GM12891 (cell line): ENCODE data around the gene ALOXE3.
"Not testable (repeated sequence)": the region's sequence is repeated elsewhere in the genome, so short reads cannot be mapped to it uniquely, and the experiment has no call there.

ENCODE experiments used
- DNase-seq: peaks from one replicate; pipeline ENCODE4 v3.0.0; 2011; ENCODE audit warnings: low spot score; ENCODE audit not compliant: insufficient read length
- FAIRE-seq: peaks from 2 replicates; lab custom pipeline; 2011; peaks lifted over from hg19 to GRCh38; lab: Jason Lieb, UNC
- PAX5 ChIP-seq: IDR thresholded peaks from 2 replicates; pipeline ENCODE4 v1.6.1; 2011; ENCODE audit warnings: low read length, moderate library complexity, mild to moderate bottlenecking; ENCODE audit not compliant: insufficient read depth, severe bottlenecking
- POLR2A ChIP-seq: IDR thresholded peaks from 2 replicates; pipeline ENCODE4 v1.6.1; 2011; ENCODE audit warnings: low read depth, low read length, control low read depth
- POLR2AphosphoS5 ChIP-seq: IDR thresholded peaks from 2 replicates; pipeline ENCODE4 v1.6.1; 2011; ENCODE audit warnings: low read depth, low read length, control low read depth
- POU2F2 ChIP-seq: IDR thresholded peaks from 2 replicates; pipeline ENCODE4 v1.6.1; 2011; ENCODE audit warnings: low read depth, mild to moderate bottlenecking, control low read depth, low read length, moderate library complexity
- SPI1 ChIP-seq: IDR thresholded peaks from 2 replicates; pipeline ENCODE4 v1.6.1; 2011; ENCODE audit warnings: low read depth, low read length, control low read depth
- TAF1 ChIP-seq: IDR thresholded peaks from 2 replicates; pipeline ENCODE4 v1.6.1; 2011; ENCODE audit warnings: low read depth, low read length, control low read depth

ALOXE3 gene

GRCh38 chr17:8082292-8082691 lies 36.0 kb downstream of the ALOXE3 start:
- DNase-seq (no peak), FAIRE-seq (no peak)
- TF ChIP-seq TAF1: no peak
- TF ChIP-seq SPI1: no peak
- TF ChIP-seq POLR2A: no peak

GRCh38 chr17:8081876-8082275 lies 36.4 kb downstream of the ALOXE3 start:
- FAIRE-seq: no peak
- TF ChIP-seq POLR2A (no peak), SPI1 (no peak), POU2F2 (no peak), TAF1 (no peak), POLR2AphosphoS5 (no peak), PAX5 (no peak)

GRCh38 chr17:8080799-8081219 lies 37.5 kb downstream of the ALOXE3 start:
- no peak for FAIRE-seq
- no peak for DNase-seq
- TF ChIP-seq POLR2A: no peak
- no peak for TF ChIP-seq PAX5
- no peak for TF ChIP-seq POU2F2
- no peak for TF ChIP-seq SPI1
- TF ChIP-seq POLR2AphosphoS5: no peak
- TF ChIP-seq TAF1: no peak

More at GRCh38 chr17:8081876-8082275, 36.4 kb downstream of the ALOXE3 start:
- no peak for DNase-seq

GRCh38 chr17:8080208-8080798 lies 38.0 kb downstream of the ALOXE3 start:
- no peak for FAIRE-seq
- DNase-seq: no peak
- no peak for TF ChIP-seq TAF1
- TF ChIP-seq POLR2AphosphoS5: no peak
- no peak for TF ChIP-seq POLR2A
- TF ChIP-seq SPI1: no peak

GRCh38 chr17:8079291-8080207 lies 38.8 kb downstream of the ALOXE3 start:
- no peak for TF ChIP-seq POU2F2
- FAIRE-seq (peak; percentile 91), DNase-seq (peak; percentile 97)

- not testable (repeated sequence) for FAIRE-seq, DNase-seq
Measured at GRCh38 chr17:8077939-8078338, 40.4 kb downstream of the ALOXE3 start.

- TF ChIP-seq POLR2AphosphoS5: no peak
- no peak for TF ChIP-seq POU2F2
- no peak for TF ChIP-seq POLR2A
- TF ChIP-seq PAX5: no peak
- no peak for TF ChIP-seq SPI1
- no peak for FAIRE-seq
- DNase-seq: no peak
Measured at GRCh38 chr17:8076502-8077266, 41.6 kb downstream of the ALOXE3 start.

- no peak for FAIRE-seq
- TF ChIP-seq SPI1 (no peak), PAX5 (no peak), POLR2AphosphoS5 (no peak), POU2F2 (no peak), POLR2A (no peak), TAF1 (no peak)
- no peak for DNase-seq
Measured at GRCh38 chr17:8075574-8076342, 42.6 kb downstream of the ALOXE3 start.

GRCh38 chr17:8075081-8075480 lies 43.2 kb downstream of the ALOXE3 start:
- DNase-seq (no peak), FAIRE-seq (no peak)
- no peak for TF ChIP-seq PAX5
- TF ChIP-seq SPI1: no peak
- TF ChIP-seq POLR2AphosphoS5: no peak
- no peak for TF ChIP-seq POLR2A
- no peak for TF ChIP-seq TAF1
- TF ChIP-seq POU2F2: no peak
